Smooth muscle cell (in vitro differentiated cells): ENCODE data around the gene NCKAP5. TPM values are rescaled to one million over a fixed set of nuclear protein-coding genes. Genes with fewer than 3 reads are reported as not detected.

Experiments
- DNase-seq: peaks from one replicate; lab custom pipeline; 2025; ENCODE audit not compliant: unreplicated experiment; lab: John Stamatoyannopoulos, UW
- H2AFZ ChIP-seq: fragments of 200-600 bp; sonication (generic); 2 replicates; pipeline ENCODE4 v1.6.0; 2016; ENCODE audit warnings: antibody characterized with exemption, low read depth, mild to moderate bottlenecking
- H3F3A ChIP-seq: fragments of 200-600 bp; sonication (generic); 2 replicates; pipeline ENCODE4 v1.6.0; 2017; ENCODE audit warnings: antibody characterized with exemption, low read depth
- H3K27ac ChIP-seq: fragments of 200-600 bp; sonication (generic); 2 replicates; pipeline ENCODE4 v1.5.1; 2016; ENCODE audit warnings: low read depth, mild to moderate bottlenecking
- H3K27me3 ChIP-seq: fragments of 200-600 bp; sonication (generic); 2 replicates; pipeline ENCODE4 v1.6.1; 2016; ENCODE audit warnings: low read depth, mild to moderate bottlenecking
- H3K36me3 ChIP-seq: fragments of 200-600 bp; sonication (generic); 2 replicates; pipeline ENCODE4 v1.5.1; 2016; ENCODE audit warnings: low read depth
- H3K4me1 ChIP-seq: fragments of 200-600 bp; sonication (generic); 2 replicates; pipeline ENCODE4 v1.5.1; 2016; ENCODE audit warnings: low read depth
- H3K4me2 ChIP-seq: fragments of 200-600 bp; sonication (generic); 2 replicates; pipeline ENCODE4 v1.6.0; 2016; ENCODE audit warnings: mild to moderate bottlenecking
- H3K4me3 ChIP-seq: fragments of 200-600 bp; sonication (generic); 2 replicates; pipeline ENCODE4 v1.5.1; 2016; ENCODE audit warnings: mild to moderate bottlenecking
- H3K79me2 ChIP-seq: fragments of 200-600 bp; sonication (generic); 2 replicates; pipeline ENCODE4 v1.6.0; 2016; ENCODE audit warnings: low read depth, mild to moderate bottlenecking
- H3K9ac ChIP-seq: fragments of 200-600 bp; sonication (generic); 2 replicates; pipeline ENCODE4 v1.6.0; 2016; ENCODE audit warnings: low read depth
- H3K9me3 ChIP-seq: fragments of 200-600 bp; sonication (generic); replicated peaks from 2 replicates; pipeline ENCODE4 v1.5.1; 2016; ENCODE audit warnings: low read depth
- H4K20me1 ChIP-seq: fragments of 200-600 bp; sonication (generic); 2 replicates; pipeline ENCODE4 v1.6.0; 2016; ENCODE audit warnings: low read depth
- WGBS: methylation state at CpG from one replicate; pipeline ENCODE4 v1.1.7; 2016; ENCODE audit warnings: low lambda C conversion rate; 5-methylcytosine and 5-hydroxymethylcytosine counted together
- polyA plus RNA-seq: library from polyadenylated mRNA; unstranded; fragments of >200 nt; fragmentation: Nextera tagmentation; extraction: Ambion mirVana; gene quantifications from 2 replicates; pipeline ENCODE4 v1.2.1, GENCODE V29; 2016
- total RNA-seq: library from RNA; depleted of rRNA; stranded (reverse); fragments of >200 nt; gene quantifications from 2 replicates; pipeline ENCODE4 v1.2.3, GENCODE V29; 2014
- TF ChIP-seq, protein P1 (sequence below): fragments of 200-600 bp; sonication (generic); IDR thresholded peaks from 2 replicates; pipeline ENCODE4 v1.5.1; 2017; ENCODE audit warnings: borderline replicate concordance, mild to moderate bottlenecking, antibody characterized with exemption; ENCODE audit not compliant: insufficient read depth, poor library complexity, severe bottlenecking

The NCKAP5 gene
- total and polyA plus RNA-seq, 2 experiments from 2014 or later, result 4.6 to 9.5 TPM

GRCh38 chr2:132725148-132725547 lies 843.1 kb downstream of the NCKAP5 start:
- DNase-seq, result no peak
- WGBS, result 32% methylated on average over 1 of the region's 1 CpG
- no peak overlapping the region for H3K4me2 ChIP-seq

GRCh38 chr2:132721938-132722337 lies 846.3 kb downstream of the NCKAP5 start:
- Histone ChIP-seq H3K4me2 (no peak overlapping the region), H3K4me1 (no peaks in the 10 kb centered on the region), H3K9ac (no peak overlapping the region), H4K20me1 (no peaks in the 10 kb centered on the region), H2AFZ (no peak overlapping the region), H3K4me3 (no peak overlapping the region), H3K36me3 (no peaks in the 10 kb centered on the region), H3K9me3 (no peaks in the 10 kb centered on the region), H3K27ac (no peak overlapping the region), H3F3A (no peaks in the 10 kb centered on the region), H3K27me3 (no peaks in the 10 kb centered on the region), H3K79me2 (no peaks in the 10 kb centered on the region)
- DNase-seq, result no peak
- WGBS, result 88% methylated on average over 2 of the region's 2 CpGs
- TF ChIP-seq, protein P1, sequence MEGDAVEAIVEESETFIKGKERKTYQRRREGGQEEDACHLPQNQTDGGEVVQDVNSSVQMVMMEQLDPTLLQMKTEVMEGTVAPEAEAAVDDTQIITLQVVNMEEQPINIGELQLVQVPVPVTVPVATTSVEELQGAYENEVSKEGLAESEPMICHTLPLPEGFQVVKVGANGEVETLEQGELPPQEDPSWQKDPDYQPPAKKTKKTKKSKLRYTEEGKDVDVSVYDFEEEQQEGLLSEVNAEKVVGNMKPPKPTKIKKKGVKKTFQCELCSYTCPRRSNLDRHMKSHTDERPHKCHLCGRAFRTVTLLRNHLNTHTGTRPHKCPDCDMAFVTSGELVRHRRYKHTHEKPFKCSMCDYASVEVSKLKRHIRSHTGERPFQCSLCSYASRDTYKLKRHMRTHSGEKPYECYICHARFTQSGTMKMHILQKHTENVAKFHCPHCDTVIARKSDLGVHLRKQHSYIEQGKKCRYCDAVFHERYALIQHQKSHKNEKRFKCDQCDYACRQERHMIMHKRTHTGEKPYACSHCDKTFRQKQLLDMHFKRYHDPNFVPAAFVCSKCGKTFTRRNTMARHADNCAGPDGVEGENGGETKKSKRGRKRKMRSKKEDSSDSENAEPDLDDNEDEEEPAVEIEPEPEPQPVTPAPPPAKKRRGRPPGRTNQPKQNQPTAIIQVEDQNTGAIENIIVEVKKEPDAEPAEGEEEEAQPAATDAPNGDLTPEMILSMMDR, result no peak

More at GRCh38 chr2:132725148-132725547, 843.1 kb downstream of the NCKAP5 start:
- no peak overlapping the region for H2AFZ ChIP-seq
- no peak overlapping the region for H3K9ac ChIP-seq
- H3K9me3 ChIP-seq, result no peaks in the 10 kb centered on the region
- H3K4me3 ChIP-seq, result no peak overlapping the region
- H4K20me1 ChIP-seq, result no peaks in the 10 kb centered on the region
- H3K36me3 ChIP-seq, result no peaks in the 10 kb centered on the region
- TF ChIP-seq, protein P1, result no peak
- H3K27me3 ChIP-seq, result no peaks in the 10 kb centered on the region
- no peaks in the 10 kb centered on the region for H3K4me1 ChIP-seq
- H3K79me2 ChIP-seq, result no peaks in the 10 kb centered on the region
- H3K27ac ChIP-seq, result no peak overlapping the region
- no peaks in the 10 kb centered on the region for H3F3A ChIP-seq

- Histone ChIP-seq H4K20me1 (no peaks in the 10 kb centered on the region), H3K27ac (no peak overlapping the region), H3K9ac (no peak overlapping the region), H3K36me3 (no peaks in the 10 kb centered on the region), H2AFZ (no peak overlapping the region), H3K9me3 (no peaks in the 10 kb centered on the region), H3K4me1 (no peaks in the 10 kb centered on the region), H3K79me2 (no peaks in the 10 kb centered on the region), H3K4me3 (no peak overlapping the region), H3K27me3 (no peaks in the 10 kb centered on the region), H3K4me2 (no peak overlapping the region), H3F3A (no peaks in the 10 kb centered on the region)
- no peak for DNase-seq
- TF ChIP-seq, protein P1, result no peak
- WGBS, result 88% methylated on average over 4 of the region's 4 CpGs
Measured at GRCh38 chr2:132720393-132720792, 847.9 kb downstream of the NCKAP5 start.

DNA sequence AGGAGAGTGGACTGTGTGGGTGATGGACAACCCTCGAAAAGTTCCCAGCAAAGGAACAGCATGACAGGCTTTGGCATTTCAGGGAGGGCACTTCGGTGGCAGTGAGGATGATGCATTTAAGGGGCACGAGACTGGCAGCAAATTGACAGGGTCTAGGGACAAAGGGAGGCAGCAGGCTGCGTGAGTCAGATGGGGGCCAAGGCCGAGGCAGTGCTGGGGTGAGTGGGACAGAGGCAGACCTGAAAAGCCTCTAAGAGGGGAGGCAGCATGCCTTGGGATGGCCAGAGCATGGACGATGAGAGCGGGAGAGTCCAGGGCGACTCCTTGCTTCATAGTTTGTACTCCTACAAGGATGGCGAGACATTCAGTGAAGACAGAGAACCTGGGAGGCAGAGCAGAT lies 848.8 kb downstream of the NCKAP5 start:
- Histone ChIP-seq H3K36me3 (no peaks in the 10 kb centered on the region), H3F3A (no peaks in the 10 kb centered on the region), H3K4me1 (no peaks in the 10 kb centered on the region), H4K20me1 (no peaks in the 10 kb centered on the region), H3K27ac (no peak overlapping the region), H2AFZ (no peak overlapping the region), H3K27me3 (no peaks in the 10 kb centered on the region), H3K4me3 (no peak overlapping the region), H3K9me3 (no peaks in the 10 kb centered on the region), H3K4me2 (no peak overlapping the region), H3K9ac (no peak overlapping the region), H3K79me2 (no peaks in the 10 kb centered on the region)
- DNase-seq, result no peak
- TF ChIP-seq, protein P1, result no peak
- 93% methylated on average over 9 of the region's 9 CpGs for WGBS
